K562 (cell line): ENCODE results near the gene WSCD1. TPM values are rescaled to one million over a fixed set of nuclear protein-coding genes. Genes with fewer than 3 reads are reported as not detected.

Experiments used
- ATAC-seq: fragments of 200-7000 bp; cut with Tn5 transposase; 3 replicates; pipeline ENCODE4 v1.9.1; 2020; ENCODE audit warnings: moderate library complexity
- BruUV-seq: library from RNA; stranded (reverse); fragments of 400-500 nt; replicated peaks from 2 replicates; lab custom pipeline; 2021; lab: Mats Ljungman, UMichigan
- CTCF ChIA-PET: fragments of 300-600 bp; formaldehyde crosslinking; extraction: SDS; loops from one replicate; lab custom pipeline; 2021; ENCODE audit warnings: low intra/inter-chr PET ratio; lab: Yijun Ruan, JAX
- POLR2A ChIA-PET: fragments of 300-600, 350-650 bp; sonication (Branson Sonifier 250); formaldehyde crosslinking; extraction: SDS; loops from one replicate; lab custom pipeline; 2021; ENCODE audit warnings: antibody characterized with exemption, inconsistent platforms; lab: Yijun Ruan, JAX
- DNase-seq, 4 experiments: peaks; one replicate each; pipeline versions ENCODE4 v3.0.0 to v3.0.0-alpha.2; 2011 to 2018; ENCODE audit warnings: low spot score in 3 of 4, mixed read lengths in 3 of 4; ENCODE audit errors: extremely low read depth in 1 of 4
- FAIRE-seq: peaks from 2 replicates; lab custom pipeline; 2011; peaks lifted over from hg19 to GRCh38; lab: Jason Lieb, UNC
- H2AFZ ChIP-seq: 2 replicates; pipeline ENCODE4 v1.6.0; 2011; ENCODE audit warnings: low read depth, low read length, control low read depth, inconsistent platforms
- H3K27ac ChIP-seq: fragments of 200-600 bp; 3 replicates; pipeline ENCODE4 v1.8.0; 2011; ENCODE audit warnings: low read depth, mild to moderate bottlenecking, control low read depth, inconsistent platforms, low read length, moderate library complexity, mixed read lengths; ENCODE audit errors: extremely low read depth
- H3K27me3 ChIP-seq, 2 experiments: fragments of 300-600 bp in 1 of 2; 2 replicates in 1 of 2; 3 replicates in 1 of 2; pipeline versions ENCODE4 v1.6.0 to v1.8.0; 2011; ENCODE audit warnings: inconsistent platforms in 2 of 2, low read length in 2 of 2, mild to moderate bottlenecking in 1 of 2, mixed read lengths in 1 of 2, moderate library complexity in 1 of 2; ENCODE audit not compliant: control insufficient read depth in 2 of 2, insufficient read depth in 2 of 2
- H3K36me3 ChIP-seq: fragments of 300-600 bp; 3 replicates; pipeline ENCODE4 v1.8.0; 2011; ENCODE audit warnings: mild to moderate bottlenecking, low read length, inconsistent platforms; ENCODE audit not compliant: control insufficient read depth, insufficient read depth
- H3K4me1 ChIP-seq, 2 experiments: fragments of 200-600 bp in 1 of 2; replicated peaks in 1 of 2; 2 replicates in 1 of 2; 3 replicates in 1 of 2; pipeline versions ENCODE4 v1.5.1 to v1.8.0; 2011; ENCODE audit warnings: inconsistent platforms in 2 of 2, low read length in 2 of 2, mild to moderate bottlenecking in 1 of 2, mixed read lengths in 1 of 2, moderate library complexity in 1 of 2; ENCODE audit not compliant: control insufficient read depth in 2 of 2, insufficient read depth in 2 of 2
- H3K4me2 ChIP-seq: 2 replicates; pipeline ENCODE4 v1.6.1; 2011; ENCODE audit warnings: low read length, control low read depth, inconsistent platforms, mixed read lengths; ENCODE audit not compliant: insufficient read depth
- H3K4me3 ChIP-seq: fragments of 200-600 bp; sonication (generic), shearing (Covaris generic); 2 replicates; pipeline ENCODE4 v1.5.1; 2016; ENCODE audit warnings: control low read depth, inconsistent platforms
- H3K79me2 ChIP-seq: fragments of 200-600 bp; 3 replicates; pipeline ENCODE4 v1.8.0; 2011; ENCODE audit warnings: low read length, inconsistent platforms; ENCODE audit not compliant: control insufficient read depth, insufficient read depth
- H3K9ac ChIP-seq, 2 experiments: 2 replicates each; pipeline versions ENCODE4 v1.6.0 to v1.6.1; 2011; ENCODE audit warnings: low read depth in 2 of 2, low read length in 2 of 2, control low read depth in 1 of 2, inconsistent platforms in 1 of 2, mild to moderate bottlenecking in 1 of 2, mixed read lengths in 1 of 2; ENCODE audit not compliant: insufficient read depth in 1 of 2
- H3K9me1 ChIP-seq: one replicate; pipeline ENCODE4 v1.6.0; 2011; ENCODE audit warnings: inconsistent platforms, mild to moderate bottlenecking, low read length, moderate library complexity; ENCODE audit not compliant: control insufficient read depth, insufficient read depth
- H3K9me3 ChIP-seq: replicated peaks from 2 replicates; pipeline ENCODE4 v1.5.1; 2011; ENCODE audit warnings: low read depth, low read length, inconsistent platforms; ENCODE audit not compliant: control insufficient read depth, insufficient read depth
- H4K20me1 ChIP-seq: replicated peaks from 2 replicates; pipeline ENCODE4 v1.6.1; 2011; ENCODE audit warnings: low read length, inconsistent platforms, mixed read lengths; ENCODE audit not compliant: control insufficient read depth, insufficient read depth
- KLF6 ChIP-seq: fragments of 250-450 bp; sonication (Bioruptor Pico); IDR thresholded peaks from 2 replicates; pipeline ENCODE4 v1.4.0; 2020; ENCODE audit warnings: mild to moderate bottlenecking, moderate library complexity, borderline replicate concordance
- MIER1 ChIP-seq: fragments of 450-650 bp; IDR thresholded peaks from 2 replicates; pipeline ENCODE4 v1.6.1; 2016; ENCODE audit warnings: antibody characterized with exemption, mild to moderate bottlenecking, low read depth
- NFIX ChIP-seq: fragments of 250-450 bp; sonication (Bioruptor Pico); IDR thresholded peaks from 2 replicates; pipeline ENCODE4 v1.4.0; 2020; ENCODE audit warnings: low read depth, mild to moderate bottlenecking, moderate library complexity
- SMARCB1 ChIP-seq: IDR thresholded peaks from 2 replicates; pipeline ENCODE4 v1.6.1; 2011; ENCODE audit warnings: improper control_type of control experiment, low read depth; ENCODE audit not compliant: insufficient read length
- TAL1 ChIP-seq: fragments of 450-650 bp; IDR thresholded peaks from 2 replicates; pipeline ENCODE4 v1.6.1; 2016; ENCODE audit warnings: mild to moderate bottlenecking
- ZBTB49 ChIP-seq: sonication (generic); formaldehyde crosslinking; IDR thresholded peaks from 2 replicates; pipeline ENCODE4 v1.8.0; 2022; ENCODE audit warnings: missing genetic modification reagents, mild to moderate bottlenecking, borderline replicate concordance
- ZBTB5 ChIP-seq: fragments of 450-650 bp; IDR thresholded peaks from 2 replicates; pipeline ENCODE4 v1.6.1; 2017; ENCODE audit warnings: antibody characterized with exemption
- WGBS: fragments of 100-300 bp; shearing (Covaris generic); methylation state at CpG from one replicate; pipeline ENCODE4 v1.1.6; 2016; ENCODE audit warnings: low coverage, mixed read lengths; ENCODE audit not compliant: insufficient coverage; ENCODE audit errors: missing lambda C conversion rate; 5-methylcytosine and 5-hydroxymethylcytosine counted together
- in situ Hi-C: fragments of 300-500 bp; cut with MboI; formaldehyde crosslinking; loops from 4 replicates; pipeline ENCODE4 v1.15.0; 2018; ENCODE audit warnings: inconsistent platforms, mixed read lengths
- intact Hi-C: fragments of 100-400 bp; cut with micrococcal nuclease; formaldehyde crosslinking; loops from 2 replicates; pipeline ENCODE4 v1.14.2; 2022
- polyA plus RNA-seq, 8 experiments: library from polyadenylated mRNA; depleted of rRNA in 4 of 8; stranded (reverse) in 5 of 8; unstranded in 3 of 8; fragments of >200 nt; fragmentation: Nextera tagmentation in 2 of 8; fragmentation: Illumina TruSeq in 1 of 8; extraction: Ambion mirVana in 2 of 8; extraction: Trizol in 1 of 8; gene quantifications; 2 replicates each; pipeline versions ENCODE4 v1.2.1 to v1.2.3, GENCODE V29; 2011 to 2014; ENCODE audit warnings: inconsistent platforms in 1 of 8, missing spikeins in 1 of 8
- total RNA-seq, 7 experiments: library from RNA; depleted of rRNA in 6 of 7; stranded (reverse); fragments of >200 nt in 6 of 7; fragmentation: Illumina TruSeq in 2 of 7; extraction: Trizol in 2 of 7; gene quantifications; 2 replicates each; pipeline versions ENCODE4 v1.2.1 to v1.2.3, GENCODE V29; 2011 to 2021; ENCODE audit warnings: low replicate concordance in 1 of 7

Gene WSCD1
- total and polyA plus RNA-seq, 9 of the 15 experiments (the other 6 are each of a cell fraction or from before 2014, with no cell fraction given): not detected

GRCh38 chr17:6046431-6046830 is 23.7 kb upstream of the WSCD1 start (continued):
- TF ChIP-seq ZBTB49 (CRISPR knock-in tag): no peak
- TF ChIP-seq, all 486 proteins: peak for 0

- in situ Hi-C loops: no loop called here
- H3K79me2 ChIP-seq: no peaks in the 10 kb centered on the region
- no peaks in the 10 kb centered on the region for H4K20me1 ChIP-seq
- no peak overlapping the region for H3K4me3 ChIP-seq
- no TSS peak for BruUV-seq
- ATAC-seq (no peak), FAIRE-seq (no peak)
- CTCF ChIA-PET: no interaction called here
- H3K36me3 ChIP-seq: no peaks in the 10 kb centered on the region
- no peak overlapping the region for H3K4me2 ChIP-seq
- WGBS: 0% methylated on average over 1 of the region's 1 CpG
- POLR2A ChIA-PET: interaction anchor here (0.8 kb wide), 1 partner anchor 208 kb away, joined by 3 read pairs; no protein-coding TSS in a partner anchor
- H3K9me3 ChIP-seq: no peaks in the 10 kb centered on the region
- no peak overlapping the region for H3K9ac ChIP-seq
- H3K27me3 ChIP-seq: no peaks in the 10 kb centered on the region
- no peak overlapping the region for H3K27ac ChIP-seq
- no peak for TF ChIP-seq ZBTB5
- TF ChIP-seq NFIX (CRISPR knock-in tag): no peak
- TF ChIP-seq SMARCB1: no peak
- TF ChIP-seq KLF6 (CRISPR knock-in tag): no peak
- TF ChIP-seq TAL1: no peak
- no peak for TF ChIP-seq MIER1
- TF ChIP-seq, all 486 proteins: peak for 0
- intact Hi-C loops: no loop called here
- no peak for DNase-seq
- Histone ChIP-seq H2AFZ (no peak overlapping the region), H3K4me1 (no peaks in the 10 kb centered on the region), H3K9me1 (no peaks in the 10 kb centered on the region)
Observed at GRCh38 chr17:6046931-6047330, 23.2 kb upstream of the WSCD1 start.
